Activated CD4-positive, alpha-beta T cell treated with anti-CD3 and anti-CD28 coated beads for 36 hours (primary cell): Measurements from ENCODE around the gene IL23A. TPM values are rescaled to one million over a fixed set of nuclear protein-coding genes. Genes with fewer than 3 reads are reported as not detected.

Source experiments
- ATAC-seq: fragments of 200-7000 bp; cut with Tn5 transposase; one replicate; pipeline ENCODE4 v1.10.0; 2021; ENCODE audit warnings: mild to moderate bottlenecking, moderate library complexity
- CTCF ChIA-PET: fragments of 350-600 bp; sonication (Branson Sonifier 250); formaldehyde crosslinking; loops from one replicate; lab custom pipeline; 2021; ENCODE audit warnings: antibody characterized with exemption; lab: Charles Lee
- POLR2A ChIA-PET: fragments of 350-600 bp; sonication (Branson Sonifier 250); formaldehyde crosslinking; loops from one replicate; lab custom pipeline; 2021; ENCODE audit warnings: antibody characterized with exemption, inconsistent platforms; lab: Charles Lee
- DNase-seq: peaks from one replicate; pipeline ENCODE4 v3.0.0-alpha.2; 2020
- H3K27ac Mint-ChIP-seq: one replicate; pipeline ENCODE4 v1.8.0; 2021; ENCODE audit warnings: mixed read lengths
- H3K27me3 Mint-ChIP-seq: one replicate; pipeline ENCODE4 v1.8.0; 2021; ENCODE audit warnings: mixed read lengths
- H3K36me3 Mint-ChIP-seq: one replicate; pipeline ENCODE4 v1.8.0; 2021; ENCODE audit warnings: low read depth, mixed read lengths
- H3K4me1 Mint-ChIP-seq: one replicate; pipeline ENCODE4 v1.8.0; 2021; ENCODE audit warnings: mixed read lengths
- H3K4me3 Mint-ChIP-seq: one replicate; pipeline ENCODE4 v1.8.0; 2021; ENCODE audit warnings: mild to moderate bottlenecking, moderate library complexity, mixed read lengths
- H3K9me3 Mint-ChIP-seq: one replicate; pipeline ENCODE4 v1.8.0; 2021; ENCODE audit warnings: low read depth, mixed read lengths
- intact Hi-C, 2 experiments: fragments of 100-400 bp; cut with DNase I in 1 of 2; cut with micrococcal nuclease in 1 of 2; formaldehyde crosslinking; loops; one replicate each; pipeline versions ENCODE4 v1.14.2 to v1.15.1; 2022 to 2024; cut with DNase I, micrococcal nuclease
- total RNA-seq, 2 experiments: library from RNA; stranded (reverse); gene quantifications; one replicate each; pipeline ENCODE4 v1.2.3, GENCODE V29; 2021

The IL23A gene, protein sequence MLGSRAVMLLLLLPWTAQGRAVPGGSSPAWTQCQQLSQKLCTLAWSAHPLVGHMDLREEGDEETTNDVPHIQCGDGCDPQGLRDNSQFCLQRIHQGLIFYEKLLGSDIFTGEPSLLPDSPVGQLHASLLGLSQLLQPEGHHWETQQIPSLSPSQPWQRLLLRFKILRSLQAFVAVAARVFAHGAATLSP
- total RNA-seq = 10 to 100 TPM; 18.5 to 21.6 TPM

DNA sequence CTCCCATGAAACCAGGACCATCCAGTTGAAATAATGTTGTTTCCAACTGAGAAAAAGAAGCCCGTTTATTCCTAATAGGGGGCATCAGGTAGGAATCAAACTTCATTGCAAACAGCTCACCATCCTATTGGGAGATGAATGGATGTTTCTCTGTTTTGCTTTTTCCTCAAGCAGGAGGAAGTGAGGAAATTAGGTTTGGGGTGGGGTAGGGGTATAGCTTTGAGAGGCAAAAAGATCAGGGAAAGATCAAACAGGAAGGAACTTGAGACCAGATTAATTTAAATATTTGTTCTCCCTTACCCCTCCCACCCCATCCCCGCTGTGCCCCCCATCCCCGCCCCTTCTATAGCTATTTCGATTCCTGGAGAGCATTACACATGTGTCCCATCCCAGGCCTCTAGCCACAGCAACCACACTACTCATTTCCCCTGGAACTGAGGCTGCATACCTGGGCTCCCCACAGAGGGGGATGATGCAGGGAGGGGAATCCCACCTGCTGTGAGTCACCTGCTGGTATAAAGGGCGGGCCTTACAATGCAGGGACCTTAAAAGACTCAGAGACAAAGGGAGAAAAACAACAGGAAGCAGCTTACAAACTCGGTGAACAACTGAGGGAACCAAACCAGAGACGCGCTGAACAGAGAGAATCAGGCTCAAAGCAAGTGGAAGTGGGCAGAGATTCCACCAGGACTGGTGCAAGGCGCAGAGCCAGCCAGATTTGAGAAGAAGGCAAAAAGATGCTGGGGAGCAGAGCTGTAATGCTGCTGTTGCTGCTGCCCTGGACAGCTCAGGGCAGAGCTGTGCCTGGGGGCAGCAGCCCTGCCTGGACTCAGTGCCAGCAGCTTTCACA lies at the start of gene IL23A:
IL23A (plus strand) TSS at position 577 of the 850 bp plus-strand sequence; CDS start at position 738, 161 bp downstream.
- H3K36me3 Mint-ChIP-seq = peaks cover 29% of the 10 kb centered on the region
- H3K9me3 Mint-ChIP-seq = no peaks in the 10 kb centered on the region
- H3K27ac Mint-ChIP-seq = peak within 1 kb of the TSS; percentile 97
- ChIA-PET POLR2A (interaction anchor here (0.6 to 3.2 kb wide), 7 partner anchors 16 to 1153 kb away, joined by 3 to 27 read pairs (median 4); partner anchors contain the start of genes CNPY2 and STAT2), CTCF (interaction anchor here (0.7 to 1.5 kb wide), 14 partner anchors 9 to 477 kb away, joined by 3 to 6 read pairs (median 3); partner anchors contain the start of genes ANKRD52, RBMS2 and STAT2)
- H3K27me3 Mint-ChIP-seq = no peaks in the 10 kb centered on the region
- peaks cover 47% of the 10 kb centered on the region for H3K4me1 Mint-ChIP-seq
- peak within 1 kb of the TSS; percentile 73 for H3K4me3 Mint-ChIP-seq
- DNase-seq (peak; percentile 94), ATAC-seq (peak; percentile 81)
- intact Hi-C loops = loop anchor here (1.0 to 10.0 kb wide), 8 partner anchors 22 to 746 kb away; partner anchors contain the start of genes STAT2 (in 2 of the 2), CS (in 1 of the 2), NAB2 (in 1 of the 2) and NACA (in 1 of the 2)

DNA sequence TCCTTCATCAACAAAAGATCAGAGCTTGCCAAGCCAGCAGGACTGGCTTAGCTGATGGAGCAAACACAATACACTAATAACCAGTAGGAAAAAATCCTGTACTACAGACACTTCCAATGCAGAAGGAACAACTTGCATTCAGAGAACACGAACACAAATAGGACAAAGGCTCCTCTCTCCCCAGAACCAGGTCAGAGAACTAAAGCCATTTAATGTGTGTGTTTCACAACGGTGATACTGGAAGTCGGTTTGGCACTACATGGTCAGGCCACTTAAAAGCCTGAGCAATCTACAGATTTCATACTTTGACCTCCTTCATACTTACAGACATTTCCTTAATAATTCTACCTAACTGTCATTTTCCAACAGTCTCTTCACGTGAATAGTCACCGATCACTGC lies 44.9 kb upstream of the IL23A start:
- DNase-seq (no peak), ATAC-seq (no peak)
- Mint-ChIP-seq H3K4me3 (no peak overlapping the region), H3K27me3 (no peaks in the 10 kb centered on the region), H3K9me3 (no peaks in the 10 kb centered on the region), H3K36me3 (peaks cover 45% of the 10 kb centered on the region), H3K27ac (no peak overlapping the region), H3K4me1 (peaks cover 55% of the 10 kb centered on the region)
- POLR2A ChIA-PET = interaction anchor here (0.5 to 0.6 kb wide), 2 partner anchors 223 to 540 kb away, joined by 3 read pairs; no protein-coding TSS in a partner anchor
- CTCF ChIA-PET = no interaction called here
- intact Hi-C loops = no loop called here

GRCh38 chr12:56296295-56296694 lies 42.4 kb upstream of the IL23A start:
- DNase-seq (no peak), ATAC-seq (no peak)
- Mint-ChIP-seq H3K27ac (no peak overlapping the region), H3K4me3 (no peak overlapping the region), H3K27me3 (no peaks in the 10 kb centered on the region), H3K36me3 (peaks cover 35% of the 10 kb centered on the region), H3K9me3 (no peaks in the 10 kb centered on the region), H3K4me1 (peaks cover 59% of the 10 kb centered on the region)
- intact Hi-C loops = no loop called here
- POLR2A ChIA-PET = no interaction called here
- CTCF ChIA-PET = interaction anchor here (0.6 to 1.6 kb wide), 3 partner anchors 25 to 193 kb away, joined by 3 to 5 read pairs (median 4); no protein-coding TSS in a partner anchor

DNA sequence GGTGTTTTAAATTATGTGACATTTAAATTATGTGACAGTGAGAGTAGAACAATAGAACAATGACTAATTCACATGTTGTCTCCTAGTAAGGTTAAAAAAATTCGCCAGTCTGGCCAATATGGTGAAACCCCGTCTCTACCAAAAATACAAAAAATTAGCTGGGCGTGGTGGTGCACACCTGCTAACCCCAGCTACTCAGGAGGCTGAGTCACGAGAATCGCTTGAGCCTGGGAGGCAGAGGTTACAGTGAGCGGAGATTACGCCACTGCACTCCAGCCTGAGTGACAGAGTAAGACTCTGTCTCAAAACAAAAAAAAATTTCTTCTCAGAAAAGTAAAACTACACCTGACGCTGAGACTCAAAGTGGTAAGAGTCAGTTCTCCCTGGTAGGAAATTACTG lies 41.3 kb upstream of the IL23A start:
- no peak overlapping the region for H3K4me3 Mint-ChIP-seq
- peaks cover 55% of the 10 kb centered on the region for H3K4me1 Mint-ChIP-seq
- H3K27me3 Mint-ChIP-seq = no peaks in the 10 kb centered on the region
- ChIA-PET POLR2A (interaction anchor here (0.6 kb wide), 1 partner anchor 148 kb away, joined by 7 read pairs; no protein-coding TSS in a partner anchor), CTCF (interaction anchor here (0.6 to 1.6 kb wide), 8 partner anchors 9 to 171 kb away, joined by 3 to 6 read pairs (median 4); partner anchors contain the start of genes IL23A, SMARCC2 and STAT2)
- H3K36me3 Mint-ChIP-seq = peaks cover 32% of the 10 kb centered on the region
- peak overlapping the region; percentile 25 for H3K27ac Mint-ChIP-seq
- no peaks in the 10 kb centered on the region for H3K9me3 Mint-ChIP-seq
- DNase-seq = no peak
- intact Hi-C loops = no loop called here
- no peak for ATAC-seq

GRCh38 chr12:56298828-56299227 lies 39.9 kb upstream of the IL23A start:
- H3K27me3 Mint-ChIP-seq = no peaks in the 10 kb centered on the region
- intact Hi-C loops = no loop called here
- ChIA-PET CTCF (interaction anchor here (0.6 to 1.4 kb wide), 5 partner anchors 10 to 560 kb away, joined by 3 to 6 read pairs (median 4); partner anchors contain the start of genes ANKRD52 and STAT2), POLR2A (interaction anchor here (0.7 to 1.5 kb wide), 6 partner anchors 10 to 61 kb away, joined by 3 to 7 read pairs (median 3); partner anchors contain the start of genes CNPY2, IL23A and STAT2)
- no peak for ATAC-seq
- DNase-seq = no peak
- peaks cover 51% of the 10 kb centered on the region for H3K4me1 Mint-ChIP-seq
- H3K9me3 Mint-ChIP-seq = no peaks in the 10 kb centered on the region
- peak overlapping the region; percentile 90 for H3K27ac Mint-ChIP-seq
- H3K4me3 Mint-ChIP-seq = peak overlapping the region; percentile 96
- peaks cover 29% of the 10 kb centered on the region for H3K36me3 Mint-ChIP-seq

GRCh38 chr12:56299308-56299852 lies 39.3 kb upstream of the IL23A start:
- ATAC-seq (peak; percentile 16), DNase-seq (peak; percentile 38)
- peaks cover 51% of the 10 kb centered on the region for H3K4me1 Mint-ChIP-seq
- H3K27me3 Mint-ChIP-seq = no peaks in the 10 kb centered on the region
- CTCF ChIA-PET = interaction anchor here (0.5 to 1.2 kb wide), 6 partner anchors 8 to 561 kb away, joined by 3 to 4 read pairs (median 4); no protein-coding TSS in a partner anchor
- peaks cover 29% of the 10 kb centered on the region for H3K36me3 Mint-ChIP-seq
- POLR2A ChIA-PET = interaction anchor here (0.6 to 1.5 kb wide), 8 partner anchors 11 to 565 kb away, joined by 3 to 7 read pairs (median 3); partner anchors contain the start of genes CNPY2, IL23A and STAT2
- H3K9me3 Mint-ChIP-seq = no peaks in the 10 kb centered on the region
- peak overlapping the region; percentile 90 for H3K27ac Mint-ChIP-seq
- peak overlapping the region; percentile 96 for H3K4me3 Mint-ChIP-seq
- intact Hi-C loops = no loop called here

DNA sequence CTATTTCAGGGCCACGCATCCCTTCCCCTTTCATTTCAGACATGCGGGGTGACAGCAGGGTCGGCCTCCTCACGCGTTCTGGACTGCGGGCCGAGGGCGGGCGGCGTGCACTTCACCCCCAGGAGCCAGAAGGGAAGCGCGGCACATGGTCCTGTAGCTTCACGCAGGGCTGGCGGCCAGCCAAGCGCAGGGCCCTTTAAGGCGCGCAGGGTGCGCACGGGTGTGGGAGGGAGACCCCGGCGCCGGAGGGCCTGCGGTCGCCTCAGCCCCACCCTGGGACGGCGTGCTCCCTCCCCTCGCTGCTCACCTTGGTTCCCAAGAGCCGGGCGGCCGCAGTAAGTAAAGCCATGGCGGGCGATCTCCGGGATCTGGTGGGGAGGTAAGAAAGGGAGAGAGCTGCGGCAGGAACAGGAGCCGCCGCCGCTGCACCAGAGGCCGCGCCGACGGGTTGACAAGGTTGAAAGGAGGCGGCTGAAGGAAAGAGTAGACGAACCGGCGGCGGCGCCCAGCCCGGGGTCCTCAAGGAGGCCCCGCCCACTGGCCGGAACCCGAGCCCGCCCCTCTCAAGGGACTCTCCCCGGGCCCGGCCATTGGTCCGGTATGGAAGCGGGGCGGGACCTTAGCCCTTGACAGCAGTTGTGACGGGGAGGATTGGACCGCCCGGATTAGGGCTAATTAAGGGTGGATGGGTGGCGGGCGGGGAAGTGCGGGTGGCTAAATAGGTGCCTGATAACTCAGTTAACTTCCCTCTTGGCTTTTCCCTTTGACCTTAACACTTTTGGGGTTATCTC lies 38.6 kb upstream of the IL23A start, which contains the start of gene CS:
CS (minus strand) TSS at position 478 of the 791 bp plus-strand sequence; CDS start at position 349, 129 bp downstream.
- ATAC-seq = peak; percentile 98
- POLR2A ChIA-PET = interaction anchor here (0.6 to 1.5 kb wide), 6 partner anchors 11 to 566 kb away, joined by 3 to 7 read pairs (median 3); partner anchors contain the start of gene IL23A
- H3K4me1 Mint-ChIP-seq = peaks cover 49% of the 10 kb centered on the region

DNA sequence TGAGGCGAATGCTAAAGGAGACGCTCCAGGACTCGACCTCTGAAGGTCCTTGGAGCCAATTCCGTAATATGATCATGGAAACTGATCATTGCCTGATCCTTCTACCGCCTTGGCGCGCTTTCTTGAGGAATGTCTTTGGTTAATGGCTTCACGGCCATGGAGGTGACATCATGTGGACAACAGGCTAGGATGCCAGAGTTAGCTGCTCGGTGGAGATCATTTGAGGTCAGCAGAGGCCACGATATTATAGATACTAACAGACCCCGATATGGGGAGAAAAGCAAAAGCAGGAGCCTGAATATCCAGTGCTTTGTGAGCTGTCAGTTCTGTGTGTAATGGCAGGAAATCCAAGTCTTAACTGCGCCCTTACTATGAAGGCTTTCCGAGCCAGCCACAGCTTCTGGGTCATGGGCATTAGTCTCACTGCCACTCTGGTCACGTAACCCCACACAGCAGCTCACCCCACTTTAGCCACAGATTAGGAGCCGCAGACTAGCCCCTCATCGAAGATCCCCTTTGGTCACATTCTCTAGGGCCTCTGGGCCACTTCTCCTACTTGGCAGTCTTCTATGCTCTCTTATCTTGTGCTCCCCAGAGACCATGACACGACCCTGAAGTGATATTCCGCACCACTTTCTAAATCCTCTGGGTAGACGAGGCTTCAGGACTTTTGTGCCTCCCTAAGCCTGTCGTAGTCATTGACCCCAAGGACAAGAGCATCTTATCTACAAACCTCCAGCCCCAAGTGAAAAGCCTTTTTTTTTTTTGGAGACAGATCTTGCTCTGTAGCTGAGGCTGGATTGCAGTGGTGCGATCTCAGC lies 37.8 kb upstream of the IL23A start:
- intact Hi-C loops = loop anchor here (1.0 to 2.0 kb wide), 16 partner anchors 15 to 182 kb away; partner anchors contain the start of genes ANKRD52 (in 1 of the 2), ESYT1 (in 1 of the 2), IL23A (in 1 of the 2) and MYL6 (in 1 of the 2)
- ATAC-seq = no peak
- Mint-ChIP-seq H3K27me3 (no peaks in the 10 kb centered on the region), H3K9me3 (no peaks in the 10 kb centered on the region), H3K4me3 (peak overlapping the region; percentile 96), H3K36me3 (peaks cover 29% of the 10 kb centered on the region), H3K27ac (peak overlapping the region; percentile 90), H3K4me1 (peaks cover 47% of the 10 kb centered on the region)
- DNase-seq = no peak
- ChIA-PET CTCF (interaction anchor here (0.6 to 1.2 kb wide), 4 partner anchors 32 to 166 kb away, joined by 3 to 4 read pairs (median 4); no protein-coding TSS in a partner anchor), POLR2A (interaction anchor here (0.9 to 1.0 kb wide), 2 partner anchors 9 to 40 kb away, joined by 3 to 4 read pairs; no protein-coding TSS in a partner anchor)

More for the DNA sequence above, 38.6 kb upstream of the IL23A start, which contains the start of gene CS:
- H3K27me3 Mint-ChIP-seq = no peaks in the 10 kb centered on the region
- H3K36me3 Mint-ChIP-seq = peaks cover 28% of the 10 kb centered on the region
- CTCF ChIA-PET = interaction anchor here (0.5 to 1.2 kb wide), 5 partner anchors 8 to 157 kb away, joined by 3 to 4 read pairs (median 3); no protein-coding TSS in a partner anchor
- H3K9me3 Mint-ChIP-seq = no peaks in the 10 kb centered on the region
- H3K27ac Mint-ChIP-seq = peak within 1 kb of the TSS; percentile 91
- intact Hi-C loops = loop anchor here (1.0 to 2.0 kb wide), 16 partner anchors 16 to 181 kb away; partner anchors contain the start of genes ANKRD52 (in 1 of the 2), ESYT1 (in 1 of the 2), IL23A (in 1 of the 2) and MYL6 (in 1 of the 2)
- DNase-seq = peak; percentile 99
- H3K4me3 Mint-ChIP-seq = peak within 1 kb of the TSS; percentile 96

DNA sequence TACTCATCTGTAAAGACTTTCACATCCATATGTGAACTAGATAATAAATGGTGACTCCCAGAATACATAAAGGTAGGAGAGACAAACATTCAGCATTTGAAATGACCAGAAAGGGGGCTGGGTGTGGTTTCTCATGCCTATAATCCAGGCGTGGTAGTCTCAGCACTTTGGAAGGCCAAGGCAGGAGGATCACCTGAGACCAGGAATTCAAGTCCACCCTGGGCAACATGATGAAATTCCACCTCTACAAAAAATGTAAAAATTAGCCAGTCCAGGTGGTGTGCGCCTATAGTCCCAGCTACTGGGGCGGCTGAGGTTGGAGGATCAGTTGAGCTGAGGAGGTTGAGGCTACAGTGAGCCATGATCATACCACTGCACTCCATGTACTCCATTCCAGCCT lies 34.4 kb upstream of the IL23A start:
- POLR2A ChIA-PET = no interaction called here
- intact Hi-C loops = no loop called here

More for the DNA sequence above, 34.4 kb upstream of the IL23A start:
- CTCF ChIA-PET = interaction anchor here (0.7 to 0.9 kb wide), 2 partner anchors 48 to 160 kb away, joined by 3 read pairs; no protein-coding TSS in a partner anchor
- H3K27ac Mint-ChIP-seq = no peak overlapping the region
- ATAC-seq (no peak), DNase-seq (no peak)
- no peaks in the 10 kb centered on the region for H3K27me3 Mint-ChIP-seq
- H3K4me3 Mint-ChIP-seq = no peak overlapping the region
- H3K9me3 Mint-ChIP-seq = no peaks in the 10 kb centered on the region
- H3K4me1 Mint-ChIP-seq = peaks cover 14% of the 10 kb centered on the region
- H3K36me3 Mint-ChIP-seq = peaks cover 17% of the 10 kb centered on the region
